Naive B cell (primary cell): ENCODE measurements around the gene MOB1A. TPM values are rescaled to one million over a fixed set of nuclear protein-coding genes. Genes with fewer than 3 reads are reported as not detected.

Source experiments
- polyA plus RNA-seq, 6 donors: library from polyadenylated mRNA; unstranded; fragments of 300-500 nt; fragmentation: Illumina TruSeq; gene quantifications; one replicate each; pipeline ENCODE4 v1.2.3, GENCODE V29; 2021; ENCODE audit warnings: low read depth in 6 of 6

MOB1A gene
- polyA plus RNA-seq, 6 donors from 2014 or later = 217 to 269 (median 220) TPM

Other genes with a start within 250 kb of the MOB1A start
- gene TET3, start 194.0 kb downstream of the MOB1A start, polyA plus RNA-seq = 1 to 10 TPM in 1 of 6 donors, under 1 TPM in 5; 0.03 to 1.2 (median 0.53) TPM
- 10 to 100 TPM; 25.2 to 36.9 (median 31.4) TPM for gene BOLA3, start 31.0 kb downstream of the MOB1A start, polyA plus RNA-seq
- 1 to 10 TPM; 1.4 to 8.0 (median 4.6) TPM for gene MTHFD2, start 19.7 kb upstream of the MOB1A start, polyA plus RNA-seq
- under 1 TPM in 3 of 6 donors, not detected in 3; 0.44 to 0.82 (median 0.70) TPM for gene SLC4A5, start 164.5 kb upstream of the MOB1A start, polyA plus RNA-seq
- gene DCTN1, start 201.4 kb upstream of the MOB1A start, polyA plus RNA-seq = 10 to 100 TPM; 43.0 to 91.1 (median 60.2) TPM
- gene C2orf81, start 242.7 kb upstream of the MOB1A start, polyA plus RNA-seq = 1 to 10 TPM; 3.7 to 8.8 (median 7.6) TPM
- gene WDR54, start 242.9 kb upstream of the MOB1A start, polyA plus RNA-seq = 10 to 100 TPM; 40.8 to 79.4 (median 47.8) TPM